Measurements from ENCODE around the gene SBK1. TPM values are rescaled to one million over a fixed set of nuclear protein-coding genes. Genes with fewer than 3 reads are reported as not detected.
"Not testable (repeated sequence)": the region's sequence is repeated elsewhere in the genome, so short reads cannot be mapped to it uniquely, and the experiment has no call there.

The SBK1 gene
- total RNA-seq, 1 donor, result 3.7 TPM

GRCh38 chr16:28326881-28327610 is 34.7 kb downstream of the SBK1 start:
- Histone ChIP-seq H3K27me3 (ENCODE audit: insufficient read depth, low read length) (no peaks in the 10 kb centered on the region), H3K9me3 (ENCODE audit: low read depth, low read length) (no peaks in the 10 kb centered on the region), H3K4me3 (ENCODE audit: low read length) (no peak overlapping the region), H3K4me1 (ENCODE audit: insufficient read depth, low read length) (no peaks in the 10 kb centered on the region)

GRCh38 chr16:28330232-28330631 is 37.9 kb downstream of the SBK1 start:
- not testable (repeated sequence) for H3K4me3 ChIP-seq (ENCODE audit: low read length); H3K27me3 ChIP-seq (ENCODE audit: insufficient read depth, low read length); H3K9me3 ChIP-seq (ENCODE audit: low read depth, low read length); H3K4me1 ChIP-seq (ENCODE audit: insufficient read depth, low read length)

- not testable (repeated sequence) for H3K4me3 ChIP-seq (ENCODE audit: low read length); H3K9me3 ChIP-seq (ENCODE audit: low read depth, low read length); H3K4me1 ChIP-seq (ENCODE audit: insufficient read depth, low read length); H3K27me3 ChIP-seq (ENCODE audit: insufficient read depth, low read length)
Measured at GRCh38 chr16:28330981-28331380, 38.7 kb downstream of the SBK1 start.

- not testable (repeated sequence) for H3K27me3 ChIP-seq (ENCODE audit: insufficient read depth, low read length); H3K4me3 ChIP-seq (ENCODE audit: low read length); H3K9me3 ChIP-seq (ENCODE audit: low read depth, low read length); H3K4me1 ChIP-seq (ENCODE audit: insufficient read depth, low read length)
Measured at GRCh38 chr16:28332632-28333031, 40.3 kb downstream of the SBK1 start.

- not testable (repeated sequence) for H3K4me3 ChIP-seq (ENCODE audit: low read length); H3K9me3 ChIP-seq (ENCODE audit: low read depth, low read length); H3K27me3 ChIP-seq (ENCODE audit: insufficient read depth, low read length); H3K4me1 ChIP-seq (ENCODE audit: insufficient read depth, low read length)
Measured at GRCh38 chr16:28335678-28336077, 43.4 kb downstream of the SBK1 start.

- H3K4me3 ChIP-seq (ENCODE audit: low read length); H3K27me3 ChIP-seq (ENCODE audit: insufficient read depth, low read length); H3K9me3 ChIP-seq (ENCODE audit: low read depth, low read length); H3K4me1 ChIP-seq (ENCODE audit: insufficient read depth, low read length): not testable (repeated sequence)
Measured at GRCh38 chr16:28336940-28337710, 44.8 kb downstream of the SBK1 start.

GRCh38 chr16:28338230-28338629 is 45.9 kb downstream of the SBK1 start:
- not testable (repeated sequence) for H3K4me3 ChIP-seq (ENCODE audit: low read length); H3K9me3 ChIP-seq (ENCODE audit: low read depth, low read length); H3K27me3 ChIP-seq (ENCODE audit: insufficient read depth, low read length); H3K4me1 ChIP-seq (ENCODE audit: insufficient read depth, low read length)

- not testable (repeated sequence) for H3K4me1 ChIP-seq (ENCODE audit: insufficient read depth, low read length); H3K4me3 ChIP-seq (ENCODE audit: low read length); H3K9me3 ChIP-seq (ENCODE audit: low read depth, low read length); H3K27me3 ChIP-seq (ENCODE audit: insufficient read depth, low read length)
Measured at GRCh38 chr16:28362600-28362999, 70.3 kb downstream of the SBK1 start.

- not testable (repeated sequence) for H3K9me3 ChIP-seq (ENCODE audit: low read depth, low read length); H3K4me3 ChIP-seq (ENCODE audit: low read length); H3K4me1 ChIP-seq (ENCODE audit: insufficient read depth, low read length); H3K27me3 ChIP-seq (ENCODE audit: insufficient read depth, low read length)
Measured at GRCh38 chr16:28363408-28363807, 71.1 kb downstream of the SBK1 start, which contains the start of gene NPIPB6. Gene NPIPB6, minus strand, starts transcription at chr16:28363508. Its CDS starts 686 bp downstream, at chr16:28362822.

GRCh38 chr16:28364268-28365173 is 72.2 kb downstream of the SBK1 start:
- not testable (repeated sequence) for H3K4me1 ChIP-seq (ENCODE audit: insufficient read depth, low read length); H3K4me3 ChIP-seq (ENCODE audit: low read length); H3K27me3 ChIP-seq (ENCODE audit: insufficient read depth, low read length); H3K9me3 ChIP-seq (ENCODE audit: low read depth, low read length)

GRCh38 chr16:28367926-28368325 is 75.6 kb downstream of the SBK1 start:
- H3K4me3 ChIP-seq (ENCODE audit: low read length); H3K9me3 ChIP-seq (ENCODE audit: low read depth, low read length); H3K4me1 ChIP-seq (ENCODE audit: insufficient read depth, low read length); H3K27me3 ChIP-seq (ENCODE audit: insufficient read depth, low read length): not testable (repeated sequence)

Other genes starting within 250 kb of the SBK1 start
- under 0.01 TPM for gene GSG1L, start 228.8 kb upstream of the SBK1 start, total RNA-seq
- gene XPO6, start 80.6 kb upstream of the SBK1 start, total RNA-seq, result 211 TPM
- gene NPIPB6, start 71.0 kb downstream of the SBK1 start, total RNA-seq, result not detected
- gene EIF3CL, start 111.3 kb downstream of the SBK1 start, total RNA-seq, result 57.1 TPM
- gene NPIPB7, start 179.8 kb downstream of the SBK1 start, total RNA-seq, result not detected
- gene CLN3, start 199.5 kb downstream of the SBK1 start, total RNA-seq, result 17.2 TPM
- gene APOBR, start 202.1 kb downstream of the SBK1 start, total RNA-seq, result 3.6 TPM
- not detected for gene IL27, start 214.3 kb downstream of the SBK1 start, total RNA-seq
- gene NUPR1, start 246.4 kb downstream of the SBK1 start, total RNA-seq, result under 0.01 TPM

Measured in mononuclear cell (primary cell).